Activated CD8-positive, alpha-beta T cell treated with anti-CD3 and anti-CD28 coated beads for 36 hours (primary cell): Measurements from ENCODE around the gene TRPC4AP. TPM values are rescaled to one million over a fixed set of nuclear protein-coding genes. Genes with fewer than 3 reads are reported as not detected.
"Not testable (repeated sequence)": the region's sequence is repeated elsewhere in the genome, so short reads cannot be mapped to it uniquely, and the experiment has no call there.

ENCODE experiments used
- ATAC-seq: fragments of 200-7000 bp; cut with Tn5 transposase; one replicate; pipeline ENCODE4 v1.10.0; 2021; ENCODE audit warnings: mild to moderate bottlenecking, moderate library complexity
- CTCF ChIA-PET: fragments of 350-600 bp; sonication (Branson Sonifier 250); formaldehyde crosslinking; loops from one replicate; lab custom pipeline; 2021; ENCODE audit warnings: antibody characterized with exemption; lab: Charles Lee
- POLR2A ChIA-PET: fragments of 350-600 bp; sonication (Branson Sonifier 250); formaldehyde crosslinking; loops from one replicate; lab custom pipeline; 2021; ENCODE audit warnings: antibody characterized with exemption; lab: Charles Lee
- DNase-seq: peaks from one replicate; pipeline ENCODE4 v3.0.0-alpha.2; 2020
- H3K27ac Mint-ChIP-seq: one replicate; pipeline ENCODE4 v1.8.0; 2021; ENCODE audit warnings: mild to moderate bottlenecking, mixed read lengths
- H3K27me3 Mint-ChIP-seq: one replicate; pipeline ENCODE4 v1.8.0; 2021; ENCODE audit warnings: mixed read lengths
- H3K36me3 Mint-ChIP-seq: one replicate; pipeline ENCODE4 v1.8.0; 2021; ENCODE audit warnings: low read depth, mixed read lengths
- H3K4me1 Mint-ChIP-seq: one replicate; pipeline ENCODE4 v1.8.0; 2021; ENCODE audit warnings: low read depth, mixed read lengths
- H3K4me3 Mint-ChIP-seq: one replicate; pipeline ENCODE4 v1.8.0; 2021; ENCODE audit warnings: mild to moderate bottlenecking, moderate library complexity, mixed read lengths
- H3K9me3 Mint-ChIP-seq: one replicate; pipeline ENCODE4 v1.8.0; 2021; ENCODE audit warnings: mixed read lengths
- intact Hi-C: fragments of 100-400 bp; cut with micrococcal nuclease; formaldehyde crosslinking; loops from one replicate; pipeline ENCODE4 v1.10.0; 2022
- total RNA-seq, 2 experiments: library from RNA; stranded (reverse); gene quantifications; one replicate each; pipeline ENCODE4 v1.2.3, GENCODE V29; 2021
- TF ChIP-seq, protein P1 (sequence below): fragments of 200-600 bp; IDR thresholded peaks from one replicate; pipeline ENCODE4 v1.8.0; 2022; ENCODE audit warnings: antibody characterized with exemption, mild to moderate bottlenecking

The TRPC4AP gene
- total RNA-seq, 2 experiments from 2014 or later, result 34.2 to 38.2 TPM

DNA sequence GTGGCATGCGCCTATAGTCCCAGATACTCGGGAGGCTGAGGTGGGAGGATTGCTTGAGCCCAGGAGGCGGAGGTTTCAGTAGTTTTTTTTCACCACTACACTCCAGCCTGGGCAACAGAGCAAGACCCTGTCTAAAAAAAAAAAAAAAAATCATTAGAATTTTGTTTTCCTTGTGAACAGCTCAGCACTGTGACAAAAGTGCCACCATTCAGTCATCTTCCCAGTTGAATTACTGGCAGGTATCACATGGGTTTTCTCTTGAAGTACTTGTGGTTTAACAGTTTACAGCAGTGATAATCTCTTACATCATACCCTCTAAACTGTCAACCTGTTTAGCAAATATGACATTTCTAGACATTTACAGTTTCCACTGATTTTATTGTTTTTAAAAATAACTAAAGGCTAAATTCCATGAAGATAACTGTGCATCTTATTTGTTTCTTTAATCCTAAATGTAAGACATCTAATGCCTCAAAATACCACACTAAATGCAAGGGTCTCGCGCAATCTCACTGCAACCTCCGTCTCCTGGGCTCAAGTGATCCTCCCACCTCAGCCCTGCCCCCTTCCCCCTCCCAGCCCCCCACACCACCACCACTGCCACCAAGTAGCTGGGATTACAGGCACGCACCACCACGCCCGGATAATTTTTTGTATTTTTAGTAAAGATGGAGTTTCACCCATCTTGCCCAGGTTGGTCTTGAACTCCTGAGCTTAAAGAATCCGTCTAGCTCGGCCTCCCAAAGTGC is 7.0 kb downstream of the TRPC4AP start:
- peak; percentile 86 for ATAC-seq
- Mint-ChIP-seq H3K9me3 (no peaks in the 10 kb centered on the region), H3K36me3 (peaks cover 18% of the 10 kb centered on the region), H3K27ac (peak overlapping the region; percentile 58), H3K27me3 (no peaks in the 10 kb centered on the region), H3K4me3 (no peak overlapping the region), H3K4me1 (peaks cover 46% of the 10 kb centered on the region)
- ChIA-PET CTCF (interaction anchor here (0.9 to 1.4 kb wide), 2 partner anchors 14 to 213 kb away, joined by 3 to 5 read pairs; partner anchors contain the start of gene GGT7), POLR2A (interaction anchor here (0.7 to 1.1 kb wide), 2 partner anchors 15 to 16 kb away, joined by 3 read pairs; no protein-coding TSS in a partner anchor)
- DNase-seq, result no peak
- intact Hi-C loops, result no loop called here
- TF ChIP-seq, protein P1, sequence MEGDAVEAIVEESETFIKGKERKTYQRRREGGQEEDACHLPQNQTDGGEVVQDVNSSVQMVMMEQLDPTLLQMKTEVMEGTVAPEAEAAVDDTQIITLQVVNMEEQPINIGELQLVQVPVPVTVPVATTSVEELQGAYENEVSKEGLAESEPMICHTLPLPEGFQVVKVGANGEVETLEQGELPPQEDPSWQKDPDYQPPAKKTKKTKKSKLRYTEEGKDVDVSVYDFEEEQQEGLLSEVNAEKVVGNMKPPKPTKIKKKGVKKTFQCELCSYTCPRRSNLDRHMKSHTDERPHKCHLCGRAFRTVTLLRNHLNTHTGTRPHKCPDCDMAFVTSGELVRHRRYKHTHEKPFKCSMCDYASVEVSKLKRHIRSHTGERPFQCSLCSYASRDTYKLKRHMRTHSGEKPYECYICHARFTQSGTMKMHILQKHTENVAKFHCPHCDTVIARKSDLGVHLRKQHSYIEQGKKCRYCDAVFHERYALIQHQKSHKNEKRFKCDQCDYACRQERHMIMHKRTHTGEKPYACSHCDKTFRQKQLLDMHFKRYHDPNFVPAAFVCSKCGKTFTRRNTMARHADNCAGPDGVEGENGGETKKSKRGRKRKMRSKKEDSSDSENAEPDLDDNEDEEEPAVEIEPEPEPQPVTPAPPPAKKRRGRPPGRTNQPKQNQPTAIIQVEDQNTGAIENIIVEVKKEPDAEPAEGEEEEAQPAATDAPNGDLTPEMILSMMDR, result no peak

DNA sequence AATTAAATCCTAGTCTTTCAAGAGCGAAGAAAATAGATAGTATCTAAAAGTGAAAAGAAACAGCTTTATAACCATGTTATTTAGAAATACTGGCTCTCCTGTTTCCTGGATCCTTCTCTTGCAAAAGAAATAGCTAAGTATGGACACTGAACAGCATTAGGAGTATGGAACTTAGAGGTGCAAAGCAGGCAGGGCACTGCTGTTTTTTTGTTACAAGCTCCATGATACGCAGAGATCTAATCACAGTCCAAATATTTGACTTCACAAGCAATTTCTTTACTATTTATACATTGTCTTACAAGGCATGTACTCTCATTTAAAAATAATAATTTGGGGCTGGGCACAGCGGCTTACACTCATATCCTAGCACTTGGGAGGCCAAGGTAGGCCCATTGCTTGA is 7.6 kb downstream of the TRPC4AP start:
- DNase-seq, result no peak
- ChIA-PET CTCF (interaction anchor here (0.9 to 1.4 kb wide), 2 partner anchors 13 to 212 kb away, joined by 3 to 5 read pairs; partner anchors contain the start of gene GGT7), POLR2A (interaction anchor here (0.7 to 1.1 kb wide), 2 partner anchors 14 to 16 kb away, joined by 3 read pairs; no protein-coding TSS in a partner anchor)
- TF ChIP-seq, protein P1, result no peak
- Mint-ChIP-seq H3K4me3 (no peak overlapping the region), H3K27me3 (no peaks in the 10 kb centered on the region), H3K9me3 (no peaks in the 10 kb centered on the region), H3K27ac (peak overlapping the region; percentile 58), H3K4me1 (peaks cover 47% of the 10 kb centered on the region), H3K36me3 (peaks cover 15% of the 10 kb centered on the region)
- no peak for ATAC-seq
- intact Hi-C loops, result no loop called here

DNA sequence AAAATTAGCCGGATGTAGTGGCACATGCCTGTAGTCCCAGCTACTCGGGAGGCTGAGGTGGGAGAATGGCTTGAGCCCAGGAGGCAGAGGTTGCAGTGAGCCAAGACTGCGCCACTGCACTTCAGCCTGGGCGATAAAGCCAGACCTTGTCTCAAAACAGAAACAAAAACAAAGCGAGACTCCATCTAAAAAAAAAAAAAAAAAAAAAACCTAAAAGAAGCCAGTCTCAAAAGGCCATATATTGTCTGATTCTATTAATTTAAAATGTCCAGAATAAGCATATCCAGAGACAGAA is 12.3 kb downstream of the TRPC4AP start:
- H3K4me3 Mint-ChIP-seq, intact Hi-C loops, H3K27ac Mint-ChIP-seq, H3K27me3 Mint-ChIP-seq, ATAC-seq, DNase-seq, H3K9me3 Mint-ChIP-seq: not testable (repeated sequence)
- ChIA-PET POLR2A (interaction anchor here (1.2 kb wide), 1 partner anchor 11 kb away, joined by 3 read pairs; no protein-coding TSS in a partner anchor), CTCF (interaction anchor here (2.4 kb wide), 1 partner anchor 16 kb away, joined by 7 read pairs; no protein-coding TSS in a partner anchor)
- Mint-ChIP-seq H3K36me3 (peaks cover 24% of the 10 kb centered on the region), H3K4me1 (peaks cover 33% of the 10 kb centered on the region)

DNA sequence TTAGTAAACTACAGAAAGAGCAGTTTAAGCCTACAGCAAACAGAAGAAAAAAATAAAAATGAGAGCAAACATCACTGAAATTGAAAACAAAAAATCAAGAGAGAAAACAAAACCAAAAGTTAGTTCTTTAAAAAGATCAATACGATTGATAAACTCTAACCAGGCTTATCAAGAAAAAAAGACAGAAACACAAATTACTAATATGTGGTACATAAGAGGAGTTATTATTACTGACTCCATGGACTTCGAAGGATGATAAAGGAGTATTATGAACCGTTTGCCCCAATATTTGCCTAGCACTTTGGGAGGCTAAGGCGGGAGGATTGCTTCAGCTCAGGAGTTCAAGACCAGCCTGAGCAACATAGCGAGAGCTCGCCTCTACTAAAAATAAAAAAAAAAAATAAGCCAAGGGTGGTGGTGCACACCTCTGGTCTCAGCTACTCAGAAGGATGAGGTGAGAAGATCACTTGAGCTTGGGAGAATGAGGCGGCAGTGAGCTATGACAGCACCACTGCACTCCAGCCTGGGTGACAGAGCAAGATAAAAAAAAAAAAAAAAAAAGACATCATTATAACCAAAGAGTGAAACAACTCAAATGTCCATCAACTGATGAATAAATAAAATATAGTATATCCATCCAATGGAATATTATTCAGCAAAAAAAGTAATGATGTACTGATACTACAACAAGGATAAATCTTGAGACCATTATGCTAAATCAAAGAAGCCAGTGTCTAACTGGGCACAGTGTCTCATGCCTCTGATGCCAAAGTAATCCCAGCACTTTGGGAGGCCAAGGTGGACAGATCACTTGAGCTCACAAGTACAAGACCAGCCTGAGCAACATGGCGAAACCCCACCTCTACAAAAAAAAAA is 12.9 kb downstream of the TRPC4AP start:
- peaks cover 29% of the 10 kb centered on the region for H3K36me3 Mint-ChIP-seq
- H3K4me3 Mint-ChIP-seq, result no peak overlapping the region
- TF ChIP-seq, protein P1, result no peak
- H3K4me1 Mint-ChIP-seq, result peaks cover 29% of the 10 kb centered on the region
- CTCF ChIA-PET, result interaction anchor here (2.4 kb wide), 1 partner anchor 16 kb away, joined by 7 read pairs; no protein-coding TSS in a partner anchor
- no peaks in the 10 kb centered on the region for H3K27me3 Mint-ChIP-seq
- H3K27ac Mint-ChIP-seq, result no peak overlapping the region
- POLR2A ChIA-PET, result interaction anchor here (1.2 kb wide), 1 partner anchor 11 kb away, joined by 3 read pairs; no protein-coding TSS in a partner anchor
- peak; percentile 30 for ATAC-seq
- no peaks in the 10 kb centered on the region for H3K9me3 Mint-ChIP-seq
- intact Hi-C loops, result no loop called here
- DNase-seq, result no peak

DNA sequence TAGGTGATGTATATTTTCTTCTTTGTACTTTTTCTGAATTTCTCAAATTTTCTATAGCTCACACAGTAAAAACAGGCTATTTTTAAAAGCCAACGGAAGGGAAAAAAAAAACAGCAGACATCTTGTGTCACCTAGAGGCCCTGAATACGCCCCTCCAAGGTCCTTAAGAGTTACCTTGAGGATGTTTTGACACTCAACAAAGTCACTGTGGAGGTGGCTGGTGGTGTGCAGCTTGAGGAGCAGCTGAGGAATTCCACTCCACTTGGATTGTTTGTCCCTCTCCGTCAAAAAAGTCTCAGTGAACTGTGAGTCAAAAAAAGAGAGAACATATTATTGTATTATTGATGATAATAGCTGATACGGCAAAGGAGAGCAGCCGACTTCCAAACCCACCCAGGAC is 14.7 kb downstream of the TRPC4AP start:
- Mint-ChIP-seq H3K27ac (no peak overlapping the region), H3K36me3 (peaks cover 40% of the 10 kb centered on the region)
- CTCF ChIA-PET, result interaction anchor here (0.7 to 1.2 kb wide), 3 partner anchors 14 to 27 kb away, joined by 3 read pairs; no protein-coding TSS in a partner anchor

More for the DNA sequence above, 14.7 kb downstream of the TRPC4AP start:
- H3K9me3 Mint-ChIP-seq, result no peaks in the 10 kb centered on the region
- peaks cover 26% of the 10 kb centered on the region for H3K4me1 Mint-ChIP-seq
- H3K4me3 Mint-ChIP-seq, result no peak overlapping the region
- POLR2A ChIA-PET, result no interaction called here
- TF ChIP-seq, protein P1, result no peak
- DNase-seq (no peak), ATAC-seq (no peak)
- no peaks in the 10 kb centered on the region for H3K27me3 Mint-ChIP-seq
- intact Hi-C loops, result no loop called here
